ENCODE measurements around the gene ZNF618. TPM values are rescaled to one million over a fixed set of nuclear protein-coding genes. Genes with fewer than 3 reads are reported as not detected.

ZNF618 gene
- polyA plus RNA-seq, 1 experiment: 8.7 TPM

- no peaks in the 10 kb centered on the region for H3K9me3 ChIP-seq (ENCODE audit: control insufficient read depth, insufficient read depth, low read length)
- ChIA-PET CTCF (no interaction called here), POLR2A (no interaction called here)
- no peak for DNase-seq (ENCODE audit: low read depth, low spot score)
- no peak overlapping the region for H3K4me3 ChIP-seq (ENCODE audit: low read depth, low read length)
- H3K27me3 ChIP-seq (ENCODE audit: control insufficient read depth, insufficient read depth, low read length): no peaks in the 10 kb centered on the region
- H3K27ac ChIP-seq (ENCODE audit: low read depth, low read length): no peak overlapping the region
- TF ChIP-seq, protein P1, sequence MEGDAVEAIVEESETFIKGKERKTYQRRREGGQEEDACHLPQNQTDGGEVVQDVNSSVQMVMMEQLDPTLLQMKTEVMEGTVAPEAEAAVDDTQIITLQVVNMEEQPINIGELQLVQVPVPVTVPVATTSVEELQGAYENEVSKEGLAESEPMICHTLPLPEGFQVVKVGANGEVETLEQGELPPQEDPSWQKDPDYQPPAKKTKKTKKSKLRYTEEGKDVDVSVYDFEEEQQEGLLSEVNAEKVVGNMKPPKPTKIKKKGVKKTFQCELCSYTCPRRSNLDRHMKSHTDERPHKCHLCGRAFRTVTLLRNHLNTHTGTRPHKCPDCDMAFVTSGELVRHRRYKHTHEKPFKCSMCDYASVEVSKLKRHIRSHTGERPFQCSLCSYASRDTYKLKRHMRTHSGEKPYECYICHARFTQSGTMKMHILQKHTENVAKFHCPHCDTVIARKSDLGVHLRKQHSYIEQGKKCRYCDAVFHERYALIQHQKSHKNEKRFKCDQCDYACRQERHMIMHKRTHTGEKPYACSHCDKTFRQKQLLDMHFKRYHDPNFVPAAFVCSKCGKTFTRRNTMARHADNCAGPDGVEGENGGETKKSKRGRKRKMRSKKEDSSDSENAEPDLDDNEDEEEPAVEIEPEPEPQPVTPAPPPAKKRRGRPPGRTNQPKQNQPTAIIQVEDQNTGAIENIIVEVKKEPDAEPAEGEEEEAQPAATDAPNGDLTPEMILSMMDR (IDR thresholded peaks at IDR 0.05; ENCODE audit: low read depth, low read length): no peak
Observed at GRCh38 chr9:114055061-114055460, 179.0 kb downstream of the ZNF618 start.

GRCh38 chr9:114055894-114056293, 179.8 kb downstream of the ZNF618 start:
- ChIA-PET POLR2A (no interaction called here), CTCF (no interaction called here)
- no peak for DNase-seq (ENCODE audit: low read depth, low spot score)
- TF ChIP-seq, protein P1 (IDR thresholded peaks at IDR 0.05; ENCODE audit: low read depth, low read length): no peak
- no peak overlapping the region for H3K4me3 ChIP-seq (ENCODE audit: low read depth, low read length)
- H3K27me3 ChIP-seq (ENCODE audit: control insufficient read depth, insufficient read depth, low read length): no peaks in the 10 kb centered on the region
- no peaks in the 10 kb centered on the region for H3K9me3 ChIP-seq (ENCODE audit: control insufficient read depth, insufficient read depth, low read length)
- no peak overlapping the region for H3K27ac ChIP-seq (ENCODE audit: low read depth, low read length)

DNA sequence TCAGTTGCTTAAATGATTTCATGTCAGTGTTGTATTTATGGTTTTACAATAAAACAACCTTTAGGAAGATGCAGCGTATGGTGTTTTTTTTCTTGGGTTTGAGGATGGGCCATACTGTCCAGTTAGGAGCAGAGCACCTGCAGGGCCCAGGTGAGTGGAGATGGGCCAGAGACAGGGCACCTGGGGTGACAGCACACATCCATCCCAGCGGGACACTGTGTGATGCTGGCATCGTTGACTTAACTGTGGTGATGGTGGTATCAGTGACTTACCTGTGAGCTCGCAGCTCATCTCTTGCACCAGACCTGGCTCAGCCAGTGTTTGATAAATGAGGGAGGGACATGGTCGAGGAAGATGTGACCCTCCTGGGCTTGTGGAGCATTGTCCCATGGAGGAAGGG, 180.4 kb downstream of the ZNF618 start:
- Histone ChIP-seq H3K27ac (ENCODE audit: low read depth, low read length) (no peak overlapping the region), H3K4me3 (ENCODE audit: low read depth, low read length) (no peak overlapping the region), H3K9me3 (ENCODE audit: control insufficient read depth, insufficient read depth, low read length) (no peaks in the 10 kb centered on the region), H3K27me3 (ENCODE audit: control insufficient read depth, insufficient read depth, low read length) (no peaks in the 10 kb centered on the region)
- ChIA-PET POLR2A (no interaction called here), CTCF (no interaction called here)
- no peak for DNase-seq (ENCODE audit: low read depth, low spot score)
- TF ChIP-seq, protein P1 (IDR thresholded peaks at IDR 0.05; ENCODE audit: low read depth, low read length): no peak

GRCh38 chr9:114057161-114057885, 181.2 kb downstream of the ZNF618 start:
- DNase-seq (ENCODE audit: low read depth, low spot score): no peak
- H3K9me3 ChIP-seq (ENCODE audit: control insufficient read depth, insufficient read depth, low read length): no peaks in the 10 kb centered on the region
- H3K4me3 ChIP-seq (ENCODE audit: low read depth, low read length): no peak overlapping the region
- H3K27me3 ChIP-seq (ENCODE audit: control insufficient read depth, insufficient read depth, low read length): peaks cover 2% of the 10 kb centered on the region
- H3K27ac ChIP-seq (ENCODE audit: low read depth, low read length): no peak overlapping the region
- POLR2A ChIA-PET: no interaction called here
- TF ChIP-seq, protein P1 (IDR thresholded peaks at IDR 0.05; ENCODE audit: low read depth, low read length): no peak
- CTCF ChIA-PET: interaction anchor here (1.1 to 2.0 kb wide), 2 partner anchors 25 to 234 kb away, joined by 4 to 10 read pairs; no protein-coding TSS in a partner anchor

DNA sequence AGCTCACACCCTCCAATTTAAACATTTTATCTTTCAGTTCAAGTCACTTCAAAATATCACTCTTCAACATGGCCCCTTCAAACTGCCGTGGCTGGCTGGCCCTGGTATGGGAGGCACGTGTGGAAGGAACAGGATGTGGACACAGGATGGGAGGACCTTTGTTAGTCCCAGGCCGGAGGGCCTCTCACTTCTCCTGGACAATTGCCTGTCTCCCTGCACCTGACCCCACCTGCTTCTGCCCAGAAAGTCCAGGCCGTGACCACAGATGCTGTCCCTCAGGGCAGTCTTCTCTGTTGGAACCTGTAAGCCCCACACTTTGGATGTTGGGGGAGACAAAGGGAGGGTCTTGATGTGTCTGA, 182.6 kb downstream of the ZNF618 start:
- no peaks in the 10 kb centered on the region for H3K9me3 ChIP-seq (ENCODE audit: control insufficient read depth, insufficient read depth, low read length)
- H3K27me3 ChIP-seq (ENCODE audit: control insufficient read depth, insufficient read depth, low read length): peaks cover 2% of the 10 kb centered on the region
- no peak overlapping the region for H3K27ac ChIP-seq (ENCODE audit: low read depth, low read length)
- TF ChIP-seq, protein P1 (IDR thresholded peaks at IDR 0.05; ENCODE audit: low read depth, low read length): no peak
- POLR2A ChIA-PET: no interaction called here
- CTCF ChIA-PET: interaction anchor here (1.1 to 2.0 kb wide), 3 partner anchors 23 to 321 kb away, joined by 4 to 10 read pairs (median 4); no protein-coding TSS in a partner anchor
- no peak for DNase-seq (ENCODE audit: low read depth, low spot score)
- H3K4me3 ChIP-seq (ENCODE audit: low read depth, low read length): no peak overlapping the region
